Hematopoietic multipotent progenitor cell treated with erythropoietin and hydrocortisone succinate and interleukin-3 and kit ligand, for 4 days (in vitro differentiated cells): ENCODE measurements around the gene CFH.
"Not testable (repeated sequence)": the region's sequence is repeated elsewhere in the genome, so short reads cannot be mapped to it uniquely, and the experiment has no call there.

Source experiments
- DNase-seq: peaks from one replicate; pipeline ENCODE4 v3.0.0-alpha.2; 2015

CFH gene

DNA sequence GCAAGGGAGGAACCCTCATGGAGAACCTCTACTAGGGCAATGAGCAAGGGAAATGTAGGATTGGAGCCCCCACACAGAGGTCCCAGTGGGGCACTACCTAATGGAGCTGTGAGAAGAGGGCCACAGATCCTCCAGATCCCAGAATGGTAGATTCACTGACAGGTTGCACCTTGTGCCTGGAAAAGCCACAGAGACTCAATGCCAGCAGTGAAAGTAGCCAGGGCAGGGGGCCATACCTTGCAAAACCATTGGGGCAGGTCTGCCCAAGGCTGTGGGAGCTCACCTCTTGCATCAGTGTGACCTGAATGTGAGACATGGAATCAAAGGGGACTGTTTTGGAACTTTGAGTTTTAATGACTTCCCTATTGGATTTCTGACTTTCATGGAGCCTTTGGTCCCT, 17.9 kb downstream of the CFH start:
- DNase-seq = no peak

GRCh38 chr1:196674908-196675307, 23.1 kb downstream of the CFH start:
- DNase-seq = no peak

DNA sequence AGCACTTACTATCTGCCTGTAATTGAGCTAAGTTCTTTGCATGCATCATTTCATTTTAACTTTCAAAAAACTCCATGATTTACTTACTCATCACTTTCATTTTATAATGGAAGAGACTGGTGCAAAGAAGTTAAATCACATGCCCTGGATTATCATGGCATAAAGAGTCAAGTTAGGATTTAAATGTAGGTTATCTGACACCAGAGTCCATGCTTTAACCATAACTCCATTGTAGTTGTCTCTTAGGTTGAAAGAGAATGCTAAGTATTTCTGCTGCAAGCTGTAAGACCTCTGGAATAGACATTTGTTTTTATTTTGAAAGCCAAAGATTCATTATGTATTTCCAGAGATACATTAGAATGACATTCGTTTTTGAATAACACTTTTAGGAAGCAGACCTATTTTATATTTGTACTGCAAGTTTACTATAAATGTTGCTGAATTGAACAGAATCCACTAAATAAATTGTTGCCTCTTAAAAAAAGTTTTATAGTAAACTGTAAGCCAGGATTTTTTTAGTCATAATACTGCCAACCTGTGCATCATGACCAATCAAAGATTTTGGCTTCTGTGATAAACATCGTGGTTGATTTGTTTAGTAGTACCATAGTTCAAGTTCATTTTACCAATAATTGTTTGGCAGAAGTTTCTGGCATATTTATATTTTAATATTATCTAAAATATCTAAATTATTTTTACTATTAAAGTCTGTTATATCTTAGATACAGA, 26.1 kb downstream of the CFH start:
- no peak for DNase-seq

DNA sequence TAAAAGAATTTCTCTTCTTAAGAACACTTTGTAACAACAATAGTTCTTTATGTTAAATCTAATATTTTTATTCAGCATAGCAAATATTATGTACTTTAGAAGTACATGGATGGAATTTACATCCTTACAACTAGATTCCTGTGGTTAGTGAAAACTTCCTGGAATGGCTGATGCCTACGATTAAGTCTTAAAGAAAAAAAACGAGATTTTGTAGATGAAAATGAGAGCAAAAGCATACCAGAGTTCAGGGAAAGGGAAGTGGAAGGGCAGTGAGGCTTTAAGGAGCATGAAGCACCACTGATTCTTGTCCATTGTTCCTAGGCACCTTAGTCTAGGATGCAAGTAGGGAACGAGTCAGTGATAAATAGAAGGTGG, 26.7 kb downstream of the CFH start:
- no peak for DNase-seq

DNA sequence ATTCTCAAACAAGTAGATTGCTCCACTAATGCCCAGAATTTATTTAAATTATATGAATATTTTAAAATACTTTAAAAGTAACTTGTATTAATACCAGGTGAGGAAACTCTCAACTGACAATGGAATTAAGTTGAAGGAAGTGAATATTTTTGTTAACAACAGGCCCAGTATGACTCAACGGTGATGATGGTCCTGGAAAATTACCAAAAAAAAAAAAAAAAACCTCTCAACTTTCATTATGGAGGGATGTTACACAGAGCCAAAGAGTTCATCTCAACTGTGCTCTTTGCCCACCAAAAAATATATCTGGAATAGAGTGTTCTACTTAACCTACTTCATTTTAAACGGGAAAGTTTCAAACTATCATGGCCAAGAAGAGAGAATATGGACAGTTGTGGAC, 28.3 kb downstream of the CFH start:
- DNase-seq = no peak

DNA sequence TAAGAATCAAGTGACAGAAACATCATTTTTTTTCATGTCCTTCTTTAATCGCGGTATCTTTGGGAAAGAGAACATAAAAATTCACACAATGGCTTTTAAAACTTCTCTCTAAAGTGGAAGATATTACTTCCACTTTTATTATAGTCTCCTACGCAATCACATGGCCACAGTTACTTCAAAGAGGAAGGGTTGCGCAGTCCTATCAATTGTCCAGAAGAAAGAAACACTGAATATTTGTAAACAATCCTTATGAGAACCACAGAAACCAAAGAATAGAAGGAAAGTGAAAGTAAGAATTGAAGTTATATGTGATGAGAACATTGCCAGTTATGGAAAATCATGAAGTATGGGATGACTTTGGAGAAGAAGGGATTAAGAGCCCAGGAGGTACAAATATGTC, 32.6 kb downstream of the CFH start:
- DNase-seq = peak; percentile 47

DNA sequence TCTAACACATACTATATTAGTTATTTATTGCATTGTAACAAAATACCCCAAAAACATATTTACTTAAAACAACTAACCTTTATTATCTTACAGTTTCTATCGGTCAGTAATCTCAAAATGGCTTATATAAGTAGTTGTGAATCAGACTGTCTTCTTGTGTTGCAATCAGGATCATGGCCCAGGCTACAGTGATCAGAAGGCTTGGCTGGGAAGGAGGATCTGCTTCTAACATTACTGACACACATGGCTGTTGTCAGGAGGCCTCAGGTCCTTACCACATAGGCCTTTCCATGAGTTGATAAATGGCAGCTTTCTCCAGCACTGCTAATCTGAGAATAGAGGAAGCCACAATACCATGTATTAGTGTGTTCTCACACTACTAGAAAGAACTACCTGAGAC, 33.7 kb downstream of the CFH start:
- peak; percentile 5 for DNase-seq

GRCh38 chr1:196689001-196689400, 37.2 kb downstream of the CFH start:
- no peak for DNase-seq

- DNase-seq = no peak
Measured at GRCh38 chr1:196690582-196690981, 38.7 kb downstream of the CFH start.

- DNase-seq = no peak
Measured at GRCh38 chr1:196698993-196699392, 47.1 kb downstream of the CFH start.

DNA sequence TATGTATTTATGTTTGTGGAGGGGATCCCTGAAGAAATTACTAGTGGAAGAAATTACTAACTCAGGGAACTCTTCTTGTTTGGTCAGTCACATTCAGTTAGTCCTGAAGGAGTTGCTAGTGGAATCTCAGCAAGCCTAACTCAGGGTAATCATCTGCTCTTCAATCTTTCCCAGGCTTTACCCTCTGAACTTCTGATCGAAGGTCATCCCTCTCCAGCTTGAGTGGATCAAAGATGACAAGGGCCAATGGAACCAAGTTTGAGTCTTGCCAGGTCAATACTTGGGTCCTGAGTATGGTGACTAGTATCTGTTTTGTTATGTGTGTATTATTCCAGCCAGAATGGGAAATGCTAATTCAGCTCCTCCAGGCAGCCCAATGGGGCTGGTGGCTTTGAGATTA, 49.3 kb downstream of the CFH start:
- no peak for DNase-seq

DNA sequence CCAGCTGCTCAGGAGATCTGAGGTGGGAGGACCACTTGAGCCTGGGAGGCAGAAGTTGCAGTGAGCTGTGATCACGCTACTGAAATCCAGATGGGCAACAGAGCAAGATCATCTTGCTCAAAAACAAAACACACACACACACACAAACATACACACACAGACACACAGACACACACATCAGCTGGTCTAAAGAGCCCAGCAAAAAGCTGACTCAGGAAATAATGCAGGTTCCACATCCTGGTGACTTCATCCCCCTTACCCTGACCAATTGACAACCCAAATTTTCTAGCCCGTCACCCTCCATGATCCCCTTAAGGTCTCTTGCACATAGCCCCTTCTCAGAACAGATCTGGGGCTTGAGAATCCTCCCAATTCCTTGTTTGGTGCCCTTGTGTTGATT, 58.0 kb downstream of the CFH start:
- DNase-seq = not testable (repeated sequence)

DNA sequence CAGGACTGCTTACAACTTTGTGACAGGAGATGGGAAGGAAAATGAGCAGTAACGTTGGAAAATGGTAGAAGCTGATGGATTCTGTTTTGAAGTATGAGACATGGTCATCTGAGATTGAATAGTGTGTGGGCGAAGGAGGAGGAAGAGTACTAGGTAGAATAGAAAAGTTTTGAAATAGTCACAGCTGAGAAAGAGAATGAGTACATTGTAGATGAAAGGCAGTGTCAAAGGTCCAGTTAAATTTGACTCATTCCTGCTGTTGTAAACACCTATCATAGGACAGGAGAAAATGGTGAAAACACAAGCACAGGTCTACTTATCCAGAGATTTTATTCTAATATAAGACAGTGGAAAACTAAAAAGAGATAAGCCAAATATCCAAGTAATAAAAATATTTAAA, 66.0 kb downstream of the CFH start:
- DNase-seq = no peak

- peak; percentile 70 for DNase-seq
Measured at GRCh38 chr1:196723325-196724185, 71.7 kb downstream of the CFH start.

GRCh38 chr1:196732526-196732925, 80.7 kb downstream of the CFH start:
- DNase-seq = no peak

- DNase-seq = no peak
Measured at GRCh38 chr1:196733091-196733970, 81.5 kb downstream of the CFH start.

DNA sequence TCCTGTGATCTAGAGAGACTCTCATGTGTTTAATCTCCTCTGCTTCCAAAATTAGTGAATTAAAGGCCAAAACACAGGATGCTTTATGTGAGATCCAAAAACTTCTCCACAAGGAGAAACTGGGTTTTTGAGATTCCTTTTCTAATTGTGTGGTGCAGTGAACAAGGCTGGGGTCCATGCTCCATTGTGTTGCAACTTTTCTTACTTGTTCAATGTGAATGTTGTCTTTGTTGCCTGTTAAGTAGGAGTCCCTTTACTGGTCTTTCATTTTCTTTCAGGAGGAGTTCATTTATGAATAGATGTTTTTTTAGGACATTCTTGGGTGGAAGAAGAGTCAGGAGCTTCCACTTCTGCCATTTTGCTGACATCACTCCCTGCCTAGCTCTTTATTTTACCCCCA, 82.2 kb downstream of the CFH start:
- DNase-seq = no peak

DNA sequence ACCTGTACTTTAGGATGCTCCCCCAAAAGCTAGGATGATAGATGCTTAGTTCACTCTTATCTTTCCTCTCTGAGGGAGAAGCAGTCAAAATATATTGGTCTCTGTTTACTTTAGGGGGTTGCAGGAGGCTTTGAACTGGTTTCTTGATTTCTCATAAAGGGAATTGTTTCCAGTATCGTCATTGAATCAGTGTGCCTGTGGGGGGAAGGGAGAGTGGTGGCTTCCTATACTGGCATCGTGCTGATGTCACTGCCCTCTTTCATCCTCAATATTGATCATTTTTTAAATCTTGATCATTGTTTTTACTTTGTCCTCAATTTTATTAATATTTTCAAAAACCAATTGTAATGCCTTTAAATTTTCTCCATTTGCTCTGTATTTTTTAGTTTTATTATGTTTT, 82.6 kb downstream of the CFH start:
- no peak for DNase-seq

- DNase-seq = no peak
Measured at GRCh38 chr1:196738730-196739129, 86.9 kb downstream of the CFH start.

- peak; percentile 67 for DNase-seq
Measured at GRCh38 chr1:196743244-196743643, 91.4 kb downstream of the CFH start.

DNA sequence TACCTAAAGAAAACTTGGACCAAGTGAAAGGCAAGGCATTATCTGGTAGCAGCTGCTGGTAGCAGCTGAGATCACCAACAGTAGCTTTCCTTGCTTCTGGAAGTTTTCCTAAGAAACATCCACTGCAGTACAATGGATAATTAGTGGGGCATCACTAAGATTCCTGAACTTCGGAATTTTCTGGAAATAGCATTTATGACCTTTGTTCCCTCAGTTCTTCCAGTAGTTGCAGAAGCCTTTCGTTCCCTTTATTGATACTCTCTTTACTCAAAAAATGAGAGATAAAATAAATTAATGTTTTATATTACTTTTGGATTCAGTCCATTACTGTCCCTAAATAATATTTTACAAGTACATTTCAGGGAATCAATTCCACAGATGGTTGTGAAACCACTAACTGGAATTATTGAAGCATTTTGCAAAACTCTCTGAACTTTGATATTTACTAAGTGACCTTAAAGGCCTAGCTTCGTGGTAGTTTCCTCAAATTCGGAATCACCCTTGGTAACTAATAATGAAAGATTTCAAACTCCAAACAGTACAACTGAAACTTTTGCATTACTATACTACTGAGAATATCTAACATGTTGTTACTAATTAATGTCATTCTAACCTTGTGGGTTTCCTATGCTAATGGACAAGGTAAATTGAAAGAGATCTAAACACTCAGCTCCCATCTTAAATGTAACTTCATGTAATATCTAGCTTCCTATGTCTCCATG, 113.3 kb downstream of the CFH start:
- not testable (repeated sequence) for DNase-seq

DNA sequence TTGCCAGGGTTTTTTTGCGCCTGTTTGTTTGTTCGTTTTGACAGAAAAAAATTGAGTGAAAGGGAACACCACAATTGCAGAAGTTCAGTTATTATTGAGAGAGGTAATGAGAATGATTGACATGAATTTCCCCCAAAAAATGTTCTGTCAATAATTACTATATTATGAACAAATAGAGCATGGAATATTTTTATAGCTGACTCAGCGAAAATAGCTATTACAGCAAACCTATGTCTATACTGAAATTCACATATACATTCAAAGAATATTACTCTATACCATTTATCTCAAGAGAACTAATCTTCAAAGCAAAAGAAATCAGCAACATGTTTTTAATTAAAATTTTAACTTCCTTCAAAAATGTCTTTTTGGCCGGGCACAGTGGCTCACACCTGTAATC, 118.0 kb downstream of the CFH start:
- DNase-seq = not testable (repeated sequence)

DNA sequence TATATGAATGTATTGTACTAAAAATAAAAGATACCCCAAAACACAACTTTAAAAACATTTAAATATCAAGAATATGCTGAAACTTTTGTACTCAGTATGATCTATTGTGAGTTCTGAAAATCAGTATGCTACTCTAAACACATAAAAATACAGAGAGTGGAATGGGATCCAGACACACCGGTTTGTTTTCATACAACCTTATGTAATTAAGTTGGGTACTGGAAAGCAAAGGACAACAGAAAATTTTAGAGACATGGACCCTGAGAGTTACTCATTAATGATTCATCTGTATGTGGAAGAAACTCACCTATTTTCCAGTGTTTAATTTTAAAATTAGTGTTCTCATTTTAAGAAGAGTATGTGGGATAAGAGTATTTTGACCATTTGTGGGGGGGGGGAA, 121.9 kb downstream of the CFH start:
- DNase-seq = no peak
